RWPE2 (cell line): Measurements from ENCODE around the gene ALAS1.

Source experiments
- ATAC-seq: fragments of 200-7000 bp; cut with Tn5 transposase; 3 replicates; pipeline ENCODE4 v1.9.1; 2021; ENCODE audit warnings: low read depth
- DNase-seq: peaks from one replicate; pipeline ENCODE4 v3.0.0-alpha.2; 2020; ENCODE audit warnings: low spot score
- H3K27ac ChIP-seq: fragments of 450-650 bp; 2 replicates; pipeline ENCODE4 v1.5.1; 2017; ENCODE audit warnings: mild to moderate bottlenecking; ENCODE audit not compliant: poor library complexity, severe bottlenecking
- H3K27me3 ChIP-seq: fragments of 250-450 bp; sonication (Bioruptor Pico); 2 replicates; pipeline ENCODE4 v1.5.1; 2021; ENCODE audit warnings: mild to moderate bottlenecking, moderate library complexity; ENCODE audit not compliant: insufficient read depth, poor library complexity, severe bottlenecking
- H3K36me3 ChIP-seq: fragments of 250-450 bp; sonication (Bioruptor Pico); 2 replicates; pipeline ENCODE4 v1.5.1; 2020; ENCODE audit warnings: low read depth, mild to moderate bottlenecking, moderate library complexity
- H3K4me1 ChIP-seq: fragments of 250-450 bp; sonication (Bioruptor Pico); 2 replicates; pipeline ENCODE4 v1.5.1; 2021; ENCODE audit warnings: mild to moderate bottlenecking, moderate library complexity; ENCODE audit not compliant: insufficient read depth, poor library complexity, severe bottlenecking
- H3K4me3 ChIP-seq: fragments of 250-450 bp; sonication (Bioruptor Pico); 2 replicates; pipeline ENCODE4 v1.5.1; 2021; ENCODE audit warnings: mild to moderate bottlenecking, moderate library complexity; ENCODE audit not compliant: severe bottlenecking
- H3K9me3 ChIP-seq: fragments of 250-450 bp; sonication (Bioruptor Pico); 2 replicates; pipeline ENCODE4 v1.5.1; 2021; ENCODE audit warnings: mild to moderate bottlenecking, moderate library complexity; ENCODE audit not compliant: severe bottlenecking
- TF ChIP-seq, protein P1 (sequence below): fragments of 450-650 bp; IDR thresholded peaks from one replicate; pipeline ENCODE4 v1.5.1; 2017; ENCODE audit warnings: mild to moderate bottlenecking, moderate library complexity; ENCODE audit not compliant: poor library complexity, severe bottlenecking

ALAS1 gene

DNA sequence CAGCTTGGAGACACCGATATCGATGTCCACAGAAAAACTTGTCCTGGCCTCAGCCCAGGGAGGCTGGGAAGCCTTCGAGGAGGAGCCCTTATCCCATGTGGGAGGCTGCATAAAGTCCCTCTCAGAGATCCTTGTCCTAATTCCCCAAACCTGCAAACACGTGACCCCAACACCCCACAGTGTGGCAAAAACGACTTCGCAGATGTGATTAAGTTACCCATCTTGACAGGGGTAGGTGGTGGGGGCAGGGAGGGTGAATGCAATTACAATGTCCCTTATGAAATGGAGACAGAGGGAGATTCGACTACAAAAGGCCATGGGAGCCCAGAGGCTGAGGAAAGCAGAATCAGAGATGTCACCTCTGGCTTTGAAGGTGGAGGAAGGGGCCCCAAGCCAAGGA is 29.8 kb downstream of the ALAS1 start:
- H3K27me3 ChIP-seq: no peaks in the 10 kb centered on the region
- TF ChIP-seq, protein P1, sequence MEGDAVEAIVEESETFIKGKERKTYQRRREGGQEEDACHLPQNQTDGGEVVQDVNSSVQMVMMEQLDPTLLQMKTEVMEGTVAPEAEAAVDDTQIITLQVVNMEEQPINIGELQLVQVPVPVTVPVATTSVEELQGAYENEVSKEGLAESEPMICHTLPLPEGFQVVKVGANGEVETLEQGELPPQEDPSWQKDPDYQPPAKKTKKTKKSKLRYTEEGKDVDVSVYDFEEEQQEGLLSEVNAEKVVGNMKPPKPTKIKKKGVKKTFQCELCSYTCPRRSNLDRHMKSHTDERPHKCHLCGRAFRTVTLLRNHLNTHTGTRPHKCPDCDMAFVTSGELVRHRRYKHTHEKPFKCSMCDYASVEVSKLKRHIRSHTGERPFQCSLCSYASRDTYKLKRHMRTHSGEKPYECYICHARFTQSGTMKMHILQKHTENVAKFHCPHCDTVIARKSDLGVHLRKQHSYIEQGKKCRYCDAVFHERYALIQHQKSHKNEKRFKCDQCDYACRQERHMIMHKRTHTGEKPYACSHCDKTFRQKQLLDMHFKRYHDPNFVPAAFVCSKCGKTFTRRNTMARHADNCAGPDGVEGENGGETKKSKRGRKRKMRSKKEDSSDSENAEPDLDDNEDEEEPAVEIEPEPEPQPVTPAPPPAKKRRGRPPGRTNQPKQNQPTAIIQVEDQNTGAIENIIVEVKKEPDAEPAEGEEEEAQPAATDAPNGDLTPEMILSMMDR: no peak
- ATAC-seq: no peak
- no peak for DNase-seq
- H3K27ac ChIP-seq: no peak overlapping the region
- no peaks in the 10 kb centered on the region for H3K9me3 ChIP-seq
- H3K4me1 ChIP-seq: no peaks in the 10 kb centered on the region
- H3K4me3 ChIP-seq: no peak overlapping the region
- peaks cover 37% of the 10 kb centered on the region for H3K36me3 ChIP-seq

DNA sequence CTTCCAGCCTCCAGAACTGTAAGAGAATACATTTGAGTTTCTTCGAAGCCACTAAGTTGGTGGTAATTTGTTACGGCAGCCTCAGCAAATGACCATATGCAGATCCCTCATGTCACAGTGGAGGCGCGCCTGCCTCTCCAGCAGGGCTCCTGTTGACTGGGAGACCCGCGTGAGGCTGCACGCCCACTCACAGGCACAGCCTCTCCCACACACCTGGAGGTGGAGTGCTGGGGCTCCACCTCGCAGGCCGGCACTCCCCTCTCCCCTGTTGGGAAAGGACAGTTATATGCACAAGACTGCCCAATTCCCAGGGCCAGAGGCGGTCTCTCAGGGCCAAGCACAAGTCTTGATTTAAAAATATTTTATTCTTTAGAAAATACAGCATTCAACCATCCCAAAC is 30.3 kb downstream of the ALAS1 start:
- Histone ChIP-seq H3K4me3 (no peak overlapping the region), H3K9me3 (no peaks in the 10 kb centered on the region), H3K4me1 (no peaks in the 10 kb centered on the region), H3K27me3 (no peaks in the 10 kb centered on the region), H3K36me3 (peaks cover 42% of the 10 kb centered on the region), H3K27ac (no peak overlapping the region)
- TF ChIP-seq, protein P1: no peak
- ATAC-seq (no peak), DNase-seq (peak; percentile 38)

DNA sequence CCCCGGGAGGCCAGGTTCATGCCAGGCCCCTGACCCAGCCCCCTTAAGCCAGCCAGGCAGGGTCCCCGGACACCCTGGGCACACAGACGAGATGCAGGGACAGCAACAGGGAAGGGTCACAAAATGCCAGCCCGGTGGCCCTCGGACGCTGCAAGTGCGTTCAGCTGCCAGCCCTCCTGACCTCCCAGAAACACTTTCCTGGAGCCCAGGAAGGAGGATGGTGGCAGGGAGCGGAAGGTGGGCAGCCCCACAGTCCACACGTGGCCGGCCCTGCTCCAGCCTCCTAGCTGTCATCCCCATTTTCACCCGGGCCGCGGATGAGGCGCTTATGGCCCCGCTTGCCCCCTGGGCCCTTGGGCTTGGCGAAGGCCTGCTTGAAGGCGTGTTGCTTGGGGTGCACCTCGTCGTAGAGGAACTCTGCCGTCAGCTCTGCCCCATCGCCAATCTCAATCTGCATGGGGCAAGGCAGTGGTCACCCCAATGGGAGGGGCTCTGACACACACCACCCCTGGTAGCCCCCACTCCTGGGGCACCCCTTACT is 30.9 kb downstream of the ALAS1 start:
- H3K27ac ChIP-seq: no peak overlapping the region

DNA sequence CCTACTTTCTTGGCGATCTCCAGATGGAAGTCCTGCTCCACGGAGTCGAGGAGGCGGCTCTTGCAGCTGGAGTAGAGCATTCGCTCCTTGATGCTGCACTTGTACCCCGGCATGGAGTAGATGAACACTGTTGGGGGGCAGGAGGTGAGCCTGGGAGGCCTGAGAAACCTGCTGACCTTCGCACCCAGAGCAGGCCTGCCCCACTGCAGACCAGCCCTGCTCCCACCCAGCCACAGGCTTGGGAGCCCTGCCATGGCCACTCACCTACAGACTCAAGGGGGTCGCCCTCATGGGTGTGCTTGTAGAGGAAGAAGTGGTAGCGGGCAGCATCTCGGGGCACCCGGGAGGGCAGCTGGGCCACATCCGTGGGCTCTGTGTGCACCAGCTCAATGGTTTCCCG is 31.7 kb downstream of the ALAS1 start:
- H3K36me3 ChIP-seq: peaks cover 50% of the 10 kb centered on the region
- H3K27ac ChIP-seq: no peak overlapping the region
- H3K9me3 ChIP-seq: no peaks in the 10 kb centered on the region
- no peaks in the 10 kb centered on the region for H3K27me3 ChIP-seq
- H3K4me3 ChIP-seq: no peak overlapping the region
- DNase-seq (peak; percentile 42), ATAC-seq (no peak)
- H3K4me1 ChIP-seq: no peaks in the 10 kb centered on the region
- TF ChIP-seq, protein P1: no peak

More for the DNA sequence above, 30.9 kb downstream of the ALAS1 start:
- H3K27me3 ChIP-seq: no peaks in the 10 kb centered on the region
- no peaks in the 10 kb centered on the region for H3K9me3 ChIP-seq
- H3K36me3 ChIP-seq: peaks cover 45% of the 10 kb centered on the region
- H3K4me3 ChIP-seq: no peak overlapping the region
- DNase-seq (peak; percentile 48), ATAC-seq (no peak)
- H3K4me1 ChIP-seq: no peaks in the 10 kb centered on the region
- TF ChIP-seq, protein P1: no peak

DNA sequence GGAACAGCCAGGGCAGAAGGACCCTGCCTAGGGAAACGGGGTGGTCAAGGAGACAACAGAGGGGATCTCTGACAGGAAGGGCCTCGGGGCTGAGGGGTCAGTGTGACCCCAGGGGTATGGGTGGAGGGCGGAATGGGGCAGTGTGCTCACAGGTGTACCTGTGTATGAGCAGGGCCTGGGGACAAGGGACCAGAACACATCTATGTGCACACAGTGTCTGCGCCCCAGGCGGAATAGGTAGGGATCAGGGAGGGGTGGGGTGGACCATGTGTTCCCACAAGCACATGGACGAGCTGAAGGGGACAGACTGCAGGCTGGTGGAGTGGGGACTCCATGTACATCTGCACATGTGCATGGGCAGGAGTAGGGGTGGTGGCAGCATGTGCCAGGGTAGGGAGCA is 32.5 kb downstream of the ALAS1 start:
- TF ChIP-seq, protein P1: no peak
- no peaks in the 10 kb centered on the region for H3K4me1 ChIP-seq
- H3K4me3 ChIP-seq: no peak overlapping the region
- H3K27ac ChIP-seq: no peak overlapping the region
- peaks cover 56% of the 10 kb centered on the region for H3K36me3 ChIP-seq
- H3K9me3 ChIP-seq: no peaks in the 10 kb centered on the region
- no peaks in the 10 kb centered on the region for H3K27me3 ChIP-seq
- no peak for ATAC-seq
- DNase-seq: peak; percentile 58
